ENCODE results near the gene GFOD1. TPM values are rescaled to one million over a fixed set of nuclear protein-coding genes. Genes with fewer than 3 reads are reported as not detected.

GFOD1 gene
- total RNA-seq, 1 experiment from 2014 or later = 0.68 TPM

- H3K9me3 ChIP-seq (ENCODE audit: insufficient read depth, low read depth) = no peaks in the 10 kb centered on the region
- H3K36me3 ChIP-seq (ENCODE audit: low read depth) = no peaks in the 10 kb centered on the region
- no peaks in the 10 kb centered on the region for H4K20me1 ChIP-seq (ENCODE audit: insufficient read depth)
- peaks cover 25% of the 10 kb centered on the region for H3F3A ChIP-seq (ENCODE audit: insufficient read depth, low read depth)
- no peaks in the 10 kb centered on the region for H3K79me2 ChIP-seq (ENCODE audit: low read depth)
- TF ChIP-seq, protein P1, sequence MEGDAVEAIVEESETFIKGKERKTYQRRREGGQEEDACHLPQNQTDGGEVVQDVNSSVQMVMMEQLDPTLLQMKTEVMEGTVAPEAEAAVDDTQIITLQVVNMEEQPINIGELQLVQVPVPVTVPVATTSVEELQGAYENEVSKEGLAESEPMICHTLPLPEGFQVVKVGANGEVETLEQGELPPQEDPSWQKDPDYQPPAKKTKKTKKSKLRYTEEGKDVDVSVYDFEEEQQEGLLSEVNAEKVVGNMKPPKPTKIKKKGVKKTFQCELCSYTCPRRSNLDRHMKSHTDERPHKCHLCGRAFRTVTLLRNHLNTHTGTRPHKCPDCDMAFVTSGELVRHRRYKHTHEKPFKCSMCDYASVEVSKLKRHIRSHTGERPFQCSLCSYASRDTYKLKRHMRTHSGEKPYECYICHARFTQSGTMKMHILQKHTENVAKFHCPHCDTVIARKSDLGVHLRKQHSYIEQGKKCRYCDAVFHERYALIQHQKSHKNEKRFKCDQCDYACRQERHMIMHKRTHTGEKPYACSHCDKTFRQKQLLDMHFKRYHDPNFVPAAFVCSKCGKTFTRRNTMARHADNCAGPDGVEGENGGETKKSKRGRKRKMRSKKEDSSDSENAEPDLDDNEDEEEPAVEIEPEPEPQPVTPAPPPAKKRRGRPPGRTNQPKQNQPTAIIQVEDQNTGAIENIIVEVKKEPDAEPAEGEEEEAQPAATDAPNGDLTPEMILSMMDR (conservative IDR thresholded peaks at IDR 0.05) = no peak
- TF ChIP-seq EZH2 (IDR thresholded peaks at IDR 0.05; ENCODE audit: low read depth) = no peak
- H3K4me1 ChIP-seq (replicated peaks; ENCODE audit: insufficient read depth) = peaks cover 29% of the 10 kb centered on the region
- H3K27me3 ChIP-seq (ENCODE audit: insufficient read depth, low read depth) = no peaks in the 10 kb centered on the region
- intact Hi-C loops (cut with micrococcal nuclease; ENCODE audit: unreplicated experiment) = loop anchor here (1.0 to 2.0 kb wide), 3 partner anchors 10 to 167 kb away; partner anchors contain the start of gene SIRT5
- H3K4me3 ChIP-seq = no peak overlapping the region
- peak overlapping the region; percentile 54 for H3K4me2 ChIP-seq
- peak; percentile 81 to 98 for DNase-seq
- POLR2A ChIA-PET (ENCODE audit: unreplicated experiment) = interaction anchor here (0.6 to 1.1 kb wide), 2 partner anchors 167 to 1368 kb away, joined by 5 to 7 read pairs; partner anchors contain the start of gene SIRT5
- no TSS peak for BruUV-seq (replicated peaks)
- H3K9me2 ChIP-seq (ENCODE audit: insufficient read depth) = no peaks in the 10 kb centered on the region
- CTCF ChIA-PET = interaction anchor here (0.6 kb wide), 1 partner anchor 8 kb away, joined by 3 read pairs; no protein-coding TSS in a partner anchor
- peak overlapping the region; percentile 89 for H3K27ac ChIP-seq
- H2AFZ ChIP-seq = peak overlapping the region; percentile 41; the same call in 1 of the 2 replicates
Observed at GRCh38 chr6:13407709-13408695, 79.4 kb downstream of the GFOD1 start.

GRCh38 chr6:13407368-13407708, 80.1 kb downstream of the GFOD1 start:
- DNase-seq = no peak
- Histone ChIP-seq H3K36me3 (ENCODE audit: low read depth) (no peaks in the 10 kb centered on the region), H3K79me2 (ENCODE audit: low read depth) (no peaks in the 10 kb centered on the region), H3K4me3 (no peak overlapping the region), H3K27me3 (ENCODE audit: insufficient read depth, low read depth) (no peaks in the 10 kb centered on the region), H2AFZ (no peak overlapping the region), H4K20me1 (ENCODE audit: insufficient read depth) (no peaks in the 10 kb centered on the region), H3K9me2 (ENCODE audit: insufficient read depth) (no peaks in the 10 kb centered on the region), H3K27ac (peak overlapping the region; percentile 89), H3K4me1 (replicated peaks; ENCODE audit: insufficient read depth) (peaks cover 29% of the 10 kb centered on the region), H3K9me3 (ENCODE audit: insufficient read depth, low read depth) (no peaks in the 10 kb centered on the region), H3F3A (ENCODE audit: insufficient read depth, low read depth) (peaks cover 25% of the 10 kb centered on the region), H3K4me2 (peak overlapping the region; percentile 54)
- ChIA-PET POLR2A (ENCODE audit: unreplicated experiment) (interaction anchor here (0.6 to 1.1 kb wide), 2 partner anchors 168 to 304 kb away, joined by 5 to 6 read pairs; partner anchors contain the start of genes RANBP9 and SIRT5), CTCF (no interaction called here)
- intact Hi-C loops (cut with micrococcal nuclease; ENCODE audit: unreplicated experiment) = loop anchor here (1.0 to 2.0 kb wide), 3 partner anchors 9 to 167 kb away; partner anchors contain the start of gene SIRT5
- TF ChIP-seq, protein P1 (conservative IDR thresholded peaks at IDR 0.05) = no peak
- no peak for TF ChIP-seq EZH2 (IDR thresholded peaks at IDR 0.05; ENCODE audit: low read depth)
- BruUV-seq (replicated peaks) = no TSS peak

DNA sequence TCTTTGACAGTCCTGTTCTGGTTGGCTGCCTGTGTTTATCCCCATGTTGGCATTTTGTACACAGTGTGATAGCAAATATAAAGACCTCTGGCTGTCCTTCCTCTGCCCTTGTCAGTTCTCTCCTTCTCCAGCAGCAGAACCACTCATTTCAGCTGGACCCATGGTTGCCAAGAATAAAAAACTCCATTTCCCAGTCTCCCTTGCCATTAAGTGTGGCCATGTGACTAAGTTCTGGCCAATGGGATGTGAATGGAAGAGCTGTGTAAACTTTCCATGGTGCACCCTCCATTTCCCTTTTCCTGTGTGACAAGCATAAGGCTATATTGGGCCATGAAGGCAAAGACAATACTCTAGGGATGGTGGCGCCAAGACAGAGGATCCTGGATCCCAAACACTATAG, 80.6 kb downstream of the GFOD1 start:
- no peak for DNase-seq
- Histone ChIP-seq H4K20me1 (ENCODE audit: insufficient read depth) (no peaks in the 10 kb centered on the region), H3K4me3 (no peak overlapping the region), H3K4me1 (replicated peaks; ENCODE audit: insufficient read depth) (peaks cover 29% of the 10 kb centered on the region), H3K27me3 (ENCODE audit: insufficient read depth, low read depth) (no peaks in the 10 kb centered on the region), H2AFZ (no peak overlapping the region), H3K27ac (peak overlapping the region; percentile 89), H3K9me3 (ENCODE audit: insufficient read depth, low read depth) (no peaks in the 10 kb centered on the region), H3F3A (ENCODE audit: insufficient read depth, low read depth) (peaks cover 25% of the 10 kb centered on the region), H3K4me2 (peak overlapping the region; percentile 54), H3K9me2 (ENCODE audit: insufficient read depth) (no peaks in the 10 kb centered on the region), H3K79me2 (ENCODE audit: low read depth) (no peaks in the 10 kb centered on the region), H3K36me3 (ENCODE audit: low read depth) (no peaks in the 10 kb centered on the region)
- TF ChIP-seq EZH2 (IDR thresholded peaks at IDR 0.05; ENCODE audit: low read depth) = no peak
- TF ChIP-seq, protein P1 (conservative IDR thresholded peaks at IDR 0.05) = no peak
- POLR2A ChIA-PET (ENCODE audit: unreplicated experiment) = interaction anchor here (0.6 kb wide), 1 partner anchor 305 kb away, joined by 6 read pairs; the partner anchor contains the start of gene RANBP9
- no TSS peak for BruUV-seq (replicated peaks)
- CTCF ChIA-PET = no interaction called here
- intact Hi-C loops (cut with micrococcal nuclease; ENCODE audit: unreplicated experiment) = loop anchor here (1.0 to 2.0 kb wide), 3 partner anchors 8 to 168 kb away; partner anchors contain the start of gene SIRT5
